Measurements from ENCODE around the gene AGK.

GRCh38 chr7:141598408-141598807, 47.2 kb downstream of the AGK start:
- TF ChIP-seq EZH2 (IDR thresholded peaks at IDR 0.05; ENCODE audit: low read depth, unreplicated experiment) (no peak), CTCF (conservative IDR thresholded peaks at IDR 0.05; ENCODE audit: low read depth in 2 of 2) (no peak), REST (IDR thresholded peaks at IDR 0.05; ENCODE audit: unreplicated experiment) (no peak), POLR2AphosphoS5 (IDR thresholded peaks at IDR 0.05; ENCODE audit: low read depth) (no peak), EZH2phosphoT487 (IDR thresholded peaks at IDR 0.05; ENCODE audit: unreplicated experiment) (no peak), STAT1 (IDR thresholded peaks at IDR 0.05; ENCODE audit: unreplicated experiment) (no peak)
